ENCODE data around the gene MITF. TPM values are rescaled to one million over a fixed set of nuclear protein-coding genes. Genes with fewer than 3 reads are reported as not detected.

Gene MITF
- polyA plus RNA-seq, 1 of the 3 experiments (the other 2 are of a cell fraction), result 1.7 TPM

DNA sequence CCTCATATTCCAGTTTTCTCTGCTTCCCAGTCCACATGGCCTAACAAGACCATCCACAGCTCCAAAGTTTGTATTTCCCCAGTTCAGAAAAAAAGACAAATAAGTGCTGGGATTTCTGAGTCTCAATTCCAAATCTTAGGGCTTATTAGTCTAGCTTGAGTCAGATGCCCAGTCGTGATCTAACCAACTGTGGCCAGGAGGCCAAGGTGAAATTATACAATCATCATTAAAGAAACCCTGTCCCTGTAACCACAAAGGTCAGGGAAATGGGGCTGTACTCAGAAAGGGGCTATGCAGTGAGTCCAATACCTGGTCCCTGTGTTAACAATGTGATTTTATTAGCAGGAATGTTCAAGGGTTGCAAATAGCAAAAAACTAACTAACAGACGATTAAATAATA, 40.5 kb upstream of the MITF start:
- Histone ChIP-seq H3K79me2 (ENCODE audit: insufficient read depth) (no peaks in the 10 kb centered on the region), H3K4me3 (ENCODE audit: low read depth in 2 of 2, low read length in 1 of 2) (no peak overlapping the region), H3K9me3 (no peaks in the 10 kb centered on the region), H3F3A (replicated peaks; ENCODE audit: insufficient read depth) (no peaks in the 10 kb centered on the region), H3K4me1 (ENCODE audit: control insufficient read depth in 1 of 2, insufficient read depth in 2 of 2, low read depth in 1 of 2, low read length in 1 of 2) (peaks cover 0 to 2% of the 10 kb centered on the region in 2 experiments; a peak in 1 of 4 replicates), H2AFZ (ENCODE audit: low read depth) (no peak overlapping the region), H3K9ac (no peak overlapping the region), H3K27me3 (ENCODE audit: insufficient read depth) (no peaks in the 10 kb centered on the region), H4K20me1 (ENCODE audit: insufficient read depth) (no peaks in the 10 kb centered on the region), H3K9me2 (no peaks in the 10 kb centered on the region), H3K36me3 (replicated peaks in 1 of 2; ENCODE audit: control insufficient read depth in 1 of 2, insufficient read depth in 2 of 2, low read length in 1 of 2) (no peaks in the 10 kb centered on the region), H3K4me2 (no peak overlapping the region), H3K27ac (ENCODE audit: low read depth in 2 of 2, low read length in 1 of 2) (no peak overlapping the region)
- WGBS (ENCODE audit: low lambda C conversion rate), result 63% methylated on average over 2 of the region's 2 CpGs
- CTCF ChIA-PET, result no interaction called here
- TF ChIP-seq TCF12 (IDR thresholded peaks at IDR 0.05), result no peak
- no peak for TF ChIP-seq RFX5 (IDR thresholded peaks at IDR 0.05; ENCODE audit: low read length)
- TF ChIP-seq FOSL2 (IDR thresholded peaks at IDR 0.05; ENCODE audit: borderline replicate concordance, low read depth), result no peak
- TF ChIP-seq ELF1 (IDR thresholded peaks at IDR 0.05), result no peak
- no peak for TF ChIP-seq CHD2 (IDR thresholded peaks at IDR 0.05; ENCODE audit: low read length, partially characterized antibody)
- TF ChIP-seq EP300 (IDR thresholded peaks at IDR 0.05; ENCODE audit: borderline replicate concordance in 1 of 2, low read depth in 1 of 2, low read length in 1 of 2), result no peak
- TF ChIP-seq JUND (IDR thresholded peaks at IDR 0.05), result no peak
- no peak for TF ChIP-seq YY1 (IDR thresholded peaks at IDR 0.05; ENCODE audit: low read depth)
- no peak for TF ChIP-seq GABPA (IDR thresholded peaks at IDR 0.05; ENCODE audit: low read depth)
- no peak for TF ChIP-seq GATA2 (CRISPR knock-in tag; IDR thresholded peaks at IDR 0.05)
- no peak for TF ChIP-seq FOXM1 (IDR thresholded peaks at IDR 0.05; ENCODE audit: low read depth)
- no peak for TF ChIP-seq TAF1 (IDR thresholded peaks at IDR 0.05; ENCODE audit: borderline replicate concordance, low read depth, low read length)
- no peak for TF ChIP-seq RCOR1 (IDR thresholded peaks at IDR 0.05; ENCODE audit: low read length)
- TF ChIP-seq SIN3A (IDR thresholded peaks at IDR 0.05; ENCODE audit: borderline replicate concordance, low read depth, low read length), result no peak
- no peak for TF ChIP-seq EZH2phosphoT487 (IDR thresholded peaks at IDR 0.05; ENCODE audit: borderline replicate concordance, low read depth)
- no peak for TF ChIP-seq TEAD4 (IDR thresholded peaks at IDR 0.05; ENCODE audit: borderline replicate concordance, insufficient read depth)
- TF ChIP-seq, protein P1, sequence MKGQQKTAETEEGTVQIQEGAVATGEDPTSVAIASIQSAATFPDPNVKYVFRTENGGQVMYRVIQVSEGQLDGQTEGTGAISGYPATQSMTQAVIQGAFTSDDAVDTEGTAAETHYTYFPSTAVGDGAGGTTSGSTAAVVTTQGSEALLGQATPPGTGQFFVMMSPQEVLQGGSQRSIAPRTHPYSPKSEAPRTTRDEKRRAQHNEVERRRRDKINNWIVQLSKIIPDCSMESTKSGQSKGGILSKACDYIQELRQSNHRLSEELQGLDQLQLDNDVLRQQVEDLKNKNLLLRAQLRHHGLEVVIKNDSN (IDR thresholded peaks at IDR 0.05; ENCODE audit: borderline replicate concordance, low read depth), result no peak
- TF ChIP-seq MXI1 (IDR thresholded peaks at IDR 0.05; ENCODE audit: low read depth, low read length), result no peak
- TF ChIP-seq, protein P2, sequence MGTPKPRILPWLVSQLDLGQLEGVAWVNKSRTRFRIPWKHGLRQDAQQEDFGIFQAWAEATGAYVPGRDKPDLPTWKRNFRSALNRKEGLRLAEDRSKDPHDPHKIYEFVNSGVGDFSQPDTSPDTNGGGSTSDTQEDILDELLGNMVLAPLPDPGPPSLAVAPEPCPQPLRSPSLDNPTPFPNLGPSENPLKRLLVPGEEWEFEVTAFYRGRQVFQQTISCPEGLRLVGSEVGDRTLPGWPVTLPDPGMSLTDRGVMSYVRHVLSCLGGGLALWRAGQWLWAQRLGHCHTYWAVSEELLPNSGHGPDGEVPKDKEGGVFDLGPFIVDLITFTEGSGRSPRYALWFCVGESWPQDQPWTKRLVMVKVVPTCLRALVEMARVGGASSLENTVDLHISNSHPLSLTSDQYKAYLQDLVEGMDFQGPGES (IDR thresholded peaks at IDR 0.05; ENCODE audit: low read depth, low read length), result no peak
- no peak for DNase-seq
- POLR2A ChIA-PET, result no interaction called here

DNA sequence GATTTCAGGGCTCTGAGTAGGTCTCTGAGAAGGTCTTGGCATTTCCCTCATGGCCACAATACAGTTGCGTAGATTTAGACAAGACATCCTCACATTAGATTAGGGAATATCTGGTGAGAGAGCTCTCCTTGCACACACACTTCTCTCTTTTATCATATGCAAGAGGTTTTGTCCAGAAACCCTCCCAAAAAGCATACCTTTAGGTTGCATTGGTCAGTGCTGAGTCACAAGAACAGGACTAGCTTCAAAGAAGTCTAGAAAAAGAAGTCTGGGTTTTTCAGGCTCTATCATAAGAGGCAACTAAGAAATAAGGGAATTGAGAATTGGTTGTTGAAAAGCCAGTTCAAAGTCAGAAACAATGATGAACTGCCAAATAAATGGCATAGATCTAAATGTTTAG, 40.1 kb upstream of the MITF start:
- Histone ChIP-seq H3K27ac (ENCODE audit: low read depth in 2 of 2, low read length in 1 of 2) (no peak overlapping the region), H3K4me3 (ENCODE audit: low read depth in 2 of 2, low read length in 1 of 2) (no peak overlapping the region), H2AFZ (ENCODE audit: low read depth) (no peak overlapping the region), H3K9me2 (no peaks in the 10 kb centered on the region), H3K4me2 (no peak overlapping the region), H4K20me1 (ENCODE audit: insufficient read depth) (no peaks in the 10 kb centered on the region), H3K79me2 (ENCODE audit: insufficient read depth) (no peaks in the 10 kb centered on the region), H3K9ac (no peak overlapping the region), H3K36me3 (replicated peaks in 1 of 2; ENCODE audit: control insufficient read depth in 1 of 2, insufficient read depth in 2 of 2, low read length in 1 of 2) (no peaks in the 10 kb centered on the region), H3F3A (replicated peaks; ENCODE audit: insufficient read depth) (no peaks in the 10 kb centered on the region), H3K9me3 (no peaks in the 10 kb centered on the region), H3K27me3 (ENCODE audit: insufficient read depth) (no peaks in the 10 kb centered on the region), H3K4me1 (ENCODE audit: control insufficient read depth in 1 of 2, insufficient read depth in 2 of 2, low read depth in 1 of 2, low read length in 1 of 2) (peaks cover 0 to 2% of the 10 kb centered on the region in 2 experiments; a peak in 1 of 4 replicates)
- TF ChIP-seq GABPA (IDR thresholded peaks at IDR 0.05; ENCODE audit: low read depth), result no peak
- no peak for DNase-seq
- 93% methylated on average over 1 of the region's 1 CpG for whole genome bisulfite sequencing (ENCODE audit: low lambda C conversion rate)
- POLR2A ChIA-PET, result no interaction called here
- CTCF ChIA-PET, result interaction anchor here (1.1 to 1.3 kb wide), 3 partner anchors 8 to 248 kb away, joined by 3 to 6 read pairs (median 3); no protein-coding TSS in a partner anchor
